K562 (cell line): ENCODE measurements around the gene POLA1. TPM values are rescaled to one million over a fixed set of nuclear protein-coding genes. Genes with fewer than 3 reads are reported as not detected.
A peak's percentile ranks its signal among the peaks of the same experiment; 100 is the strongest.

ENCODE experiments used
- EP300 ChIP-seq: IDR thresholded peaks from 2 replicates; pipeline ENCODE4 v1.6.1; 2012; ENCODE audit warnings: low read length, improper control_type of control experiment
- HCFC1 ChIP-seq: IDR thresholded peaks from 2 replicates; pipeline ENCODE4 v1.6.1; 2012; ENCODE audit warnings: low read depth, low read length, improper control_type of control experiment
- MXI1 ChIP-seq: IDR thresholded peaks from 2 replicates; pipeline ENCODE4 v1.6.1; 2011; ENCODE audit warnings: low read depth, mild to moderate bottlenecking, improper control_type of control experiment, low read length
- PCBP1 ChIP-seq: fragments of 200-400 bp; formaldehyde crosslinking; IDR thresholded peaks from 2 replicates; pipeline ENCODE4 v1.6.1; 2018; ENCODE audit warnings: mild to moderate bottlenecking, low read depth, low read length; ENCODE audit not compliant: poor library complexity, severe bottlenecking
- PML ChIP-seq: IDR thresholded peaks from 2 replicates; pipeline ENCODE4 v1.6.1; 2012; ENCODE audit warnings: low read length, inconsistent platforms
- ZMIZ1 ChIP-seq, 2 experiments: fragments of 150-350 bp in 1 of 2; IDR thresholded peaks; 2 replicates each; pipeline ENCODE4 v1.6.1; 2012 to 2016; ENCODE audit warnings: low read depth in 2 of 2, low read length in 2 of 2, mild to moderate bottlenecking in 1 of 2, moderate library complexity in 1 of 2
- ZNF165 ChIP-seq: fragments of 250-450 bp; sonication (Bioruptor Pico); IDR thresholded peaks from 2 replicates; pipeline ENCODE4 v1.4.0; 2020; ENCODE audit warnings: borderline replicate concordance
- ZNF263 ChIP-seq: sonication (generic); formaldehyde crosslinking; IDR thresholded peaks from 2 replicates; pipeline ENCODE4 v1.8.0; 2022; ENCODE audit warnings: mild to moderate bottlenecking, missing genetic modification reagents, borderline replicate concordance
- ZNF316 ChIP-seq: fragments of 450-650 bp; IDR thresholded peaks from 2 replicates; pipeline ENCODE4 v1.6.1; 2016
- polyA plus RNA-seq, 8 experiments: library from polyadenylated mRNA; depleted of rRNA in 4 of 8; stranded (reverse) in 5 of 8; unstranded in 3 of 8; fragments of >200 nt; fragmentation: Nextera tagmentation in 2 of 8; fragmentation: Illumina TruSeq in 1 of 8; extraction: Ambion mirVana in 2 of 8; extraction: Trizol in 1 of 8; gene quantifications; 2 replicates each; pipeline versions ENCODE4 v1.2.1 to v1.2.3, GENCODE V29; 2011 to 2014; ENCODE audit warnings: inconsistent platforms in 1 of 8, missing spikeins in 1 of 8
- total RNA-seq, 7 experiments: library from RNA; depleted of rRNA in 6 of 7; stranded (reverse); fragments of >200 nt in 6 of 7; fragmentation: Illumina TruSeq in 2 of 7; extraction: Trizol in 2 of 7; gene quantifications; 2 replicates each; pipeline versions ENCODE4 v1.2.1 to v1.2.3, GENCODE V29; 2011 to 2021; ENCODE audit warnings: low replicate concordance in 1 of 7
- TF ChIP-seq, protein P1 (sequence below): IDR thresholded peaks from 3 replicates; pipeline ENCODE4 v1.6.1; 2011; ENCODE audit warnings: borderline replicate concordance, mild to moderate bottlenecking; ENCODE audit not compliant: insufficient read length, insufficient read depth
- TF ChIP-seq, protein P2 (sequence below): fragments of 250-450 bp; sonication (Bioruptor Pico); IDR thresholded peaks from 2 replicates; pipeline ENCODE4 v1.5.0; 2021; ENCODE audit warnings: mild to moderate bottlenecking, borderline replicate concordance
- TF ChIP-seq, protein P3 (sequence below): fragments of 250-450 bp; sonication (Bioruptor Pico); IDR thresholded peaks from 2 replicates; pipeline ENCODE4 v1.4.0; 2020; ENCODE audit warnings: borderline replicate concordance

Gene POLA1
- total and polyA plus RNA-seq, 9 of the 15 experiments (the other 6 are each of a cell fraction or from before 2014, with no cell fraction given) = 8.6 to 48.4 (median 27.4) TPM

- TF ChIP-seq ZMIZ1 (IDR thresholded peaks at IDR 0.05; ENCODE audit: low read depth in 2 of 2, low read length in 2 of 2) (no peak), HCFC1 (peak; percentile 79), MXI1 (no peak), PCBP1 (no peak), PML (peak; percentile 44; the same call in 1 of the 2 replicates), ZNF165 (no peak), ZNF316 (no peak), ZNF263 (CRISPR knock-in tag) (no peak), EP300 (no peak)
- TF ChIP-seq, protein P1, sequence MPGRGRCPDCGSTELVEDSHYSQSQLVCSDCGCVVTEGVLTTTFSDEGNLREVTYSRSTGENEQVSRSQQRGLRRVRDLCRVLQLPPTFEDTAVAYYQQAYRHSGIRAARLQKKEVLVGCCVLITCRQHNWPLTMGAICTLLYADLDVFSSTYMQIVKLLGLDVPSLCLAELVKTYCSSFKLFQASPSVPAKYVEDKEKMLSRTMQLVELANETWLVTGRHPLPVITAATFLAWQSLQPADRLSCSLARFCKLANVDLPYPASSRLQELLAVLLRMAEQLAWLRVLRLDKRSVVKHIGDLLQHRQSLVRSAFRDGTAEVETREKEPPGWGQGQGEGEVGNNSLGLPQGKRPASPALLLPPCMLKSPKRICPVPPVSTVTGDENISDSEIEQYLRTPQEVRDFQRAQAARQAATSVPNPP = no peak
- TF ChIP-seq, protein P2, sequence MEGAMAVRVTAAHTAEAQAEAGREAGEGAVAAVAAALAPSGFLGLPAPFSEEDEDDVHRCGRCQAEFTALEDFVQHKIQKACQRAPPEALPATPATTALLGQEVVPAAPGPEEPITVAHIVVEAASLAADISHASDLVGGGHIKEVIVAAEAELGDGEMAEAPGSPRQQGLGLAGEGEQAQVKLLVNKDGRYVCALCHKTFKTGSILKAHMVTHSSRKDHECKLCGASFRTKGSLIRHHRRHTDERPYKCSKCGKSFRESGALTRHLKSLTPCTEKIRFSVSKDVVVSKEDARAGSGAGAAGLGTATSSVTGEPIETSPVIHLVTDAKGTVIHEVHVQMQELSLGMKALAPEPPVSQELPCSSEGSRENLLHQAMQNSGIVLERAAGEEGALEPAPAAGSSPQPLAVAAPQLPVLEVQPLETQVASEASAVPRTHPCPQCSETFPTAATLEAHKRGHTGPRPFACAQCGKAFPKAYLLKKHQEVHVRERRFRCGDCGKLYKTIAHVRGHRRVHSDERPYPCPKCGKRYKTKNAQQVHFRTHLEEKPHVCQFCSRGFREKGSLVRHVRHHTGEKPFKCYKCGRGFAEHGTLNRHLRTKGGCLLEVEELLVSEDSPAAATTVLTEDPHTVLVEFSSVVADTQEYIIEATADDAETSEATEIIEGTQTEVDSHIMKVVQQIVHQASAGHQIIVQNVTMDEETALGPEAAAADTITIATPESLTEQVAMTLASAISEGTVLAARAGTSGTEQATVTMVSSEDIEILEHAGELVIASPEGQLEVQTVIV (CRISPR knock-in tag) = no peak
- TF ChIP-seq, protein P3, sequence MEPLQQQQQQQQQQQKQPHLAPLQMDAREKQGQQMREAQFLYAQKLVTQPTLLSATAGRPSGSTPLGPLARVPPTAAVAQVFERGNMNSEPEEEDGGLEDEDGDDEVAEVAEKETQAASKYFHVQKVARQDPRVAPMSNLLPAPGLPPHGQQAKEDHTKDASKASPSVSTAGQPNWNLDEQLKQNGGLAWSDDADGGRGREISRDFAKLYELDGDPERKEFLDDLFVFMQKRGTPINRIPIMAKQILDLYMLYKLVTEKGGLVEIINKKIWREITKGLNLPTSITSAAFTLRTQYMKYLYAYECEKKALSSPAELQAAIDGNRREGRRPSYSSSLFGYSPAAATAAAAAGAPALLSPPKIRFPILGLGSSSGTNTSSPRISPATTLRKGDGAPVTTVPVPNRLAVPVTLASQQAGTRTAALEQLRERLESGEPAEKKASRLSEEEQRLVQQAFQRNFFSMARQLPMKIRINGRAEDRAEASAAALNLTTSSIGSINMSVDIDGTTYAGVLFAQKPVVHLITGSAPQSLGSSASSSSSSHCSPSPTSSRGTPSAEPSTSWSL (CRISPR knock-in tag) = no peak
These were observed at the start of gene POLA1 (continued) for GRCh38 chrX:24693453-24694202.
